Breast epithelium (tissue), 4 donors: Measurements from ENCODE around the gene DYRK1B. TPM values are rescaled to one million over a fixed set of nuclear protein-coding genes. Genes with fewer than 3 reads are reported as not detected.
"Not testable (repeated sequence)": the region's sequence is repeated elsewhere in the genome, so short reads cannot be mapped to it uniquely, and the experiment has no call there.

Experiments used
- DNase-seq, 2 donors: peaks; one replicate each; pipeline ENCODE4 v3.0.0-alpha.2; 2019; ENCODE audit warnings: low spot score in 2 of 2
- H3K27ac ChIP-seq, 2 donors: fragments of 200-600 bp; sonication (generic) in 1 of 2; one replicate each; pipeline ENCODE4 v1.5.1; 2016 to 2019; ENCODE audit warnings: mild to moderate bottlenecking in 1 of 2
- H3K27me3 ChIP-seq, 2 donors: fragments of 200-600 bp; sonication (generic) in 1 of 2; one replicate each; pipeline versions ENCODE4 v1.5.1 to v1.6.0; 2017 to 2019; ENCODE audit warnings: control low read depth in 1 of 2, mild to moderate bottlenecking in 1 of 2
- H3K36me3 ChIP-seq: fragments of 200-600 bp; one replicate; pipeline ENCODE4 v1.5.1; 2019
- H3K4me1 ChIP-seq, 2 donors: fragments of 200-600 bp; sonication (generic); one replicate each; pipeline ENCODE4 v1.5.1; 2016 to 2019; ENCODE audit warnings: control low read depth in 1 of 2
- H3K4me3 ChIP-seq, 3 donors: fragments of 200-600 bp; sonication (generic); 1 replicate in 2 of 3; 2 replicates in 1 of 3; pipeline ENCODE4 v1.5.1; 2016 to 2019; ENCODE audit warnings: mild to moderate bottlenecking in 3 of 3, moderate library complexity in 2 of 3
- H3K9me3 ChIP-seq, 2 donors: fragments of 200-600 bp; sonication (generic) in 1 of 2; one replicate each; pipeline ENCODE4 v1.5.1; 2016 to 2019; ENCODE audit warnings: control low read depth in 1 of 2
- POLR2A ChIP-seq: fragments of 450-650 bp; IDR thresholded peaks from one replicate; pipeline ENCODE4 v1.6.1; 2016; ENCODE audit warnings: antibody characterized with exemption, mild to moderate bottlenecking, moderate library complexity
- POLR2AphosphoS5 ChIP-seq, 3 donors: sonication (generic); formaldehyde crosslinking; IDR thresholded peaks; one replicate each; pipeline ENCODE4 v1.6.1; 2017; ENCODE audit warnings: antibody characterized with exemption in 3 of 3
- intact Hi-C: fragments of 100-400 bp; cut with DNase I; formaldehyde crosslinking; loops from one replicate; pipeline ENCODE4 v1.15.1; 2023; ENCODE audit warnings: low total_unique reads
- total RNA-seq, 3 donors: library from RNA; depleted of rRNA; stranded (reverse); fragments of >200 nt; gene quantifications; one replicate each; pipeline ENCODE4 v1.1.0, GENCODE V29; 2016
- TF ChIP-seq, protein P1 (sequence below), 3 donors: fragments of 450-650 bp; IDR thresholded peaks; one replicate each; pipeline ENCODE4 v1.5.1; 2016 to 2017; ENCODE audit warnings: antibody characterized with exemption in 3 of 3, mild to moderate bottlenecking in 3 of 3, moderate library complexity in 3 of 3

Gene DYRK1B
- total RNA-seq, 3 donors from 2014 or later, result 6.2 to 12.1 (median 7.0) TPM

DNA sequence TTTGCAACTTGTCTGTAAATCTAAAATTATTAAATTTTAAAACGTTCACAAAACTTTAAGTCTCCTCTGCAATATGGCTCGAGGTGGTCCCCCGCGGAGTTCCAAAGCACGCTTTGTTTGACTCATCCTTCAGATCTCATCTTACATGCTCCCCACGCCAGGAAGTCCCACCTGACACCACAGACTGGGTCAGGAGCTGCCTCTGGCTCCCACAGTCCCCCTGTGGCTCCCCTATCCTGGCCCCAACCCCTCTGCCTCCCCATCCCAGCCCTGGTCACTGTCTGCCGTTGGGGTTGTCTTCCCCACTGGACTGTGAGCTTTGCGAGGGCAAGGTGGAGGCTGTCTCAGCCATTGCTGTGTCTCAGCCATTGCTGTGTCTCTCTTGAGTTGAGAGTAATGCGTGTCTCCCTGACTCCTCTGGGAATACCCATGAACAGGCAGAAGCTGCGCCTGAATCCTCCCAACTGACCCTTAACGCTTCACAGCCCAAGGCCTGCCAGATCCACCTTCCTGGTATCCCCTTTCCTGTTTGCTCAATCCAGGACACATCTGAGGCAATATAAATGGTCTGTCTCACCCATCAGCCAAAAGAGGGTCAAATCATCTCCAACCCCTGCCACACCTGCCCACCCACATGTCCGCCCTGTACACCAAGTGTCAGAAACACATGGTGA, 15.9 kb downstream of the DYRK1B start:
- Histone ChIP-seq H3K4me3 (no peak overlapping the region), H3K36me3 (no peaks in the 10 kb centered on the region), H3K4me1 (no peaks in the 10 kb centered on the region), H3K27me3 (no peaks in the 10 kb centered on the region), H3K27ac (no peak overlapping the region), H3K9me3 (no peaks in the 10 kb centered on the region)
- no peak for DNase-seq
- TF ChIP-seq POLR2AphosphoS5 (IDR thresholded peaks at IDR 0.05) (no peak), POLR2A (no peak)
- TF ChIP-seq, protein P1, sequence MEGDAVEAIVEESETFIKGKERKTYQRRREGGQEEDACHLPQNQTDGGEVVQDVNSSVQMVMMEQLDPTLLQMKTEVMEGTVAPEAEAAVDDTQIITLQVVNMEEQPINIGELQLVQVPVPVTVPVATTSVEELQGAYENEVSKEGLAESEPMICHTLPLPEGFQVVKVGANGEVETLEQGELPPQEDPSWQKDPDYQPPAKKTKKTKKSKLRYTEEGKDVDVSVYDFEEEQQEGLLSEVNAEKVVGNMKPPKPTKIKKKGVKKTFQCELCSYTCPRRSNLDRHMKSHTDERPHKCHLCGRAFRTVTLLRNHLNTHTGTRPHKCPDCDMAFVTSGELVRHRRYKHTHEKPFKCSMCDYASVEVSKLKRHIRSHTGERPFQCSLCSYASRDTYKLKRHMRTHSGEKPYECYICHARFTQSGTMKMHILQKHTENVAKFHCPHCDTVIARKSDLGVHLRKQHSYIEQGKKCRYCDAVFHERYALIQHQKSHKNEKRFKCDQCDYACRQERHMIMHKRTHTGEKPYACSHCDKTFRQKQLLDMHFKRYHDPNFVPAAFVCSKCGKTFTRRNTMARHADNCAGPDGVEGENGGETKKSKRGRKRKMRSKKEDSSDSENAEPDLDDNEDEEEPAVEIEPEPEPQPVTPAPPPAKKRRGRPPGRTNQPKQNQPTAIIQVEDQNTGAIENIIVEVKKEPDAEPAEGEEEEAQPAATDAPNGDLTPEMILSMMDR (IDR thresholded peaks at IDR 0.05), result no peak
- intact Hi-C loops, result no loop called here

DNA sequence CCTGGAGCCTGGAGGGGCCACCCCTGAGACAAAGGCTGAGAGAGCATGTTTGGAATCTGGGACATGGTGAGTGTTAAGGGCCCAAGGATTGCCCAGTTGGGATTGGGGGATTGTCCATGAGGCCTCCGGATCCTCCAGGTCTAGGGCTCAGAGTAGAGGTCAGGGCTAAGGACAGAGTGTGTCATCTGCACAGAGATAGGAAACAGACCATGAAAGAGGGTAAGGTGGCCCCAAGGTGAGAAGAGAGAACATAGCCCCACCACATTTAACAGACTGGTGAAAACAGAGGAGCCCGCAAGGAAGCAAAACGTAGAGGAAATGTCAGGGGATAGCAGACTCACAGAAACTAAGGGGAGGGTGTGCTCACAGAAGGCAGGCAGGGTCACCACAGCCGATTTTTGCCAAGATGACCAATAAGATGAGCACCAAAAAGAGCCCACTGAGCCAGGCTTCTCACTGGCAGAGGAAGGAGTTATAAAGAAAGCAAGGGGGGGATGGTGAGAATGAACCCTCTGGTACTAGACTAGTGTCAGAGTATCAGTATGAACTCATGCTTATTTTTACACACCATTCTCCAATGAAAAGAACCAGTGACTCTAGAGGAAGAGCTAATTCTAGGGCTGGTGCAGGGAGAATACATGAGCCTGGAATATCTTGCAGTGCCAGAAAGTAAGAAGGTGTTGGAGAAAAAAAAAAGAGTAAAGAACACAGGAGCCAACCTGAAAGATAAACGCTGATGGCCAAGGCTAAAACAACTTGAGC, 17.5 kb downstream of the DYRK1B start:
- H3K9me3 ChIP-seq, result no peaks in the 10 kb centered on the region
- DNase-seq, result no peak
- intact Hi-C loops, result no loop called here
- no peak overlapping the region for H3K4me3 ChIP-seq
- no peaks in the 10 kb centered on the region for H3K36me3 ChIP-seq
- H3K27me3 ChIP-seq, result no peaks in the 10 kb centered on the region
- H3K4me1 ChIP-seq, result no peaks in the 10 kb centered on the region
- no peak overlapping the region for H3K27ac ChIP-seq
- TF ChIP-seq POLR2AphosphoS5 (IDR thresholded peaks at IDR 0.05), result no peak
- TF ChIP-seq, protein P1 (IDR thresholded peaks at IDR 0.05), result no peak
- TF ChIP-seq POLR2A, result no peak

DNA sequence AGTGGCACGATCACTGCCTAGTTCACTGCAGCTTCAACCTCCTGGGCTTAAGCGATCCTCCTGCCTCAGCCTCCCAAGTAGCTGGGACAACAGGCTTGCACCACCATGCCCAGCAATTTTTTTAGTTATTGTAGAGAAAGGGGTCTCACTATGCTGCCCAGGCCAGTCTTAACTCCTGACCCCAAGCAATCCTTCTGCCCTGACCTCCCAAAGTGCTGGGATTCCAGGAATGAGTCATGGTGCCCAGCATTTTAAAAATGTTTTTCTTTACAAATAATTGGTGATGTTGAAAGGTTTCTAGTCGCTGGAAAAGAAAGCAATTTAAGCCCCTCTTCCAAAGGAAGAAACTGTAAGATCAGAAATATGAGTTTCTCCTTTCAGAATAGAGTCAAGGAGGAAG, 19.4 kb downstream of the DYRK1B start:
- Histone ChIP-seq H3K9me3 (no peaks in the 10 kb centered on the region), H3K27ac (no peak overlapping the region), H3K36me3 (no peaks in the 10 kb centered on the region), H3K4me3 (no peak overlapping the region), H3K4me1 (no peaks in the 10 kb centered on the region), H3K27me3 (no peaks in the 10 kb centered on the region)
- no peak for TF ChIP-seq POLR2A
- TF ChIP-seq, protein P1 (IDR thresholded peaks at IDR 0.05), result no peak
- TF ChIP-seq POLR2AphosphoS5 (IDR thresholded peaks at IDR 0.05), result no peak
- intact Hi-C loops, result loop anchor here (5.0 kb wide), 1 partner anchor 1303 kb away; no protein-coding TSS in a partner anchor
- no peak for DNase-seq

DNA sequence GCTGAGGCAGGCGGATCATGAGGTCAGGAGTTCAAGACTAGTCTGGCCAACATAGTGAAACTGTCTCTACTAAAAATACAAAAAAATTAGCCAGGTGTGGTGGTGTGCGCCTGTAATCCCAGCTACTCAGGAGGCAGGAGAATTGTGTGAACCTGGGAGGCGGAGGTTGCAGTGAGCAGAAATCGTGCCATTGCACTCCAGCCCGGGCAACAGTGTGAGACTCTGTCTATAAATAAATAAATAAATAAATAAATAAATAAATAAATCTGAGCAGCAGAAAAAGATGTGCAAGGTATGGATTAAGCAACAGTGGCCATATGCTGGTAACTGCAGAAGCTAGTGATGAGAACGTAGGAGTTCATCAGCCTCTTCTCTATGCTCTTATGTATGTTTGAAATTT, 19.9 kb downstream of the DYRK1B start:
- not testable (repeated sequence) for H3K27ac ChIP-seq, H3K36me3 ChIP-seq, H3K9me3 ChIP-seq, H3K4me1 ChIP-seq, H3K27me3 ChIP-seq, H3K4me3 ChIP-seq, DNase-seq
- intact Hi-C loops, result loop anchor here (5.0 kb wide), 1 partner anchor 1303 kb away; no protein-coding TSS in a partner anchor

DNA sequence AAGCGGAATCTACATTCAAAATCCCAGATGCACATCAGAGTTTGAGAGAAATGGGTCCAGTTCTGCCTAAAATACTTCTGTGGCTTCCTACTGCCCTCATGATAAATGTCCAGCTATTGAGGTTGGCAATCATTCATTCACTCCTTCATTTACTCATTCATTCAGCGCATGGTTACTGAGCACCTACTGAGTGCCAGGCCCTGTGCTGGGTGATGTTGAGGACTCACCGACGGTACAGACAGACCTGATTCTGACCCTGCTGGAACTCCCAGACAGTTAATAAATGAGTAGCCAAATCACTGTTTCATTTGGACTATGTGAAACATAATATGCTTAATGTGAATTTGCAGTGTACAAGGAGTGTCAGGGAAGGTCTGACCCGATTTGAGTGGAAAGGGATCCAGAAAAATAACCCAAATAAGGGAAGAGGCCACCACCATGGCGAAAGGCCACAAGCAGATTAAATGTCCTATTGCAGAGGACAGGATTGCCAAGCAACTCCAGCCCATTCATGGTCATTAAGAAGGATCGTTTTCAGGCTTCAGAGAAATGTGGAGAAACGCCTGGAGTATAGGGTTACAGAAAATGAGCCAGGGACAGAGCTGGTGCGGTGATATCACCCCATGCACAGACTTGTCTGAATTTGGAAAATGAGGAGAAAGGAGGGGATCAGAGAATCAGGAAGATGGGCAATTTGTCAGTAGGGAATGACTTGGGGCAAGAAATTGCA, 20.5 kb downstream of the DYRK1B start:
- Histone ChIP-seq H3K9me3 (peaks cover 0 to 5% of the 10 kb centered on the region in 2 donors), H3K27me3 (no peaks in the 10 kb centered on the region), H3K36me3 (no peaks in the 10 kb centered on the region), H3K27ac (no peak overlapping the region), H3K4me1 (no peaks in the 10 kb centered on the region), H3K4me3 (no peak overlapping the region)
- DNase-seq, result no peak
- no peak for TF ChIP-seq POLR2A
- TF ChIP-seq POLR2AphosphoS5 (IDR thresholded peaks at IDR 0.05), result no peak
- TF ChIP-seq, protein P1 (IDR thresholded peaks at IDR 0.05), result no peak
- intact Hi-C loops, result loop anchor here (5.0 kb wide), 1 partner anchor 1304 kb away; no protein-coding TSS in a partner anchor
